ENCODE measurements around the gene PAIP2B.

- TF ChIP-seq BHLHE40 (IDR thresholded peaks at IDR 0.05; ENCODE audit: borderline replicate concordance) (no peak), SP1 (IDR thresholded peaks at IDR 0.05) (no peak), NFRKB (IDR thresholded peaks at IDR 0.05) (no peak), FOXK2 (IDR thresholded peaks at IDR 0.05) (no peak), TARDBP (IDR thresholded peaks at IDR 0.05) (no peak), FOXM1 (IDR thresholded peaks at IDR 0.05; ENCODE audit: borderline replicate concordance) (no peak)
These were observed 11.2 kb upstream of the PAIP2B start for GRCh38 chr2:71238089-71238488.

Data from HEK293T (cell line).